Muscle of arm (tissue), 12 donors: ENCODE measurements around the gene MTO1. TPM values are rescaled to one million over a fixed set of nuclear protein-coding genes. Genes with fewer than 3 reads are reported as not detected.
"Not testable (repeated sequence)": the region's sequence is repeated elsewhere in the genome, so short reads cannot be mapped to it uniquely, and the experiment has no call there.

Source experiments
- DNase-seq: peaks from one replicate; pipeline ENCODE4 v3.0.0-alpha.2; 2013
- polyA plus RNA-seq, 12 donors: library from polyadenylated mRNA; unstranded; fragments of 120-200 nt; gene quantifications; one replicate each; pipeline ENCODE4 v1.2.1, GENCODE V29; 2013; ENCODE audit not compliant: insufficient read length in 12 of 12

Gene MTO1
- polyA plus RNA-seq, 12 donors, result 12.3 to 23.6 (median 21.0) TPM; not detected in 1

- peak; percentile 93 for DNase-seq
Measured at GRCh38 chr6:73521351-73521985, 59.9 kb downstream of the MTO1 start.

- peak; percentile 68 for DNase-seq
Measured at GRCh38 chr6:73523434-73524123, 62.0 kb downstream of the MTO1 start.

- no peak for DNase-seq
Measured at GRCh38 chr6:73525546-73526330, 64.2 kb downstream of the MTO1 start.

GRCh38 chr6:73528897-73529296 lies 67.4 kb downstream of the MTO1 start:
- no peak for DNase-seq

- DNase-seq, result no peak
Measured at GRCh38 chr6:73532293-73532692, 70.8 kb downstream of the MTO1 start.

GRCh38 chr6:73534628-73535027 lies 73.1 kb downstream of the MTO1 start:
- no peak for DNase-seq

GRCh38 chr6:73537677-73538076 lies 76.1 kb downstream of the MTO1 start:
- DNase-seq, result no peak

- DNase-seq, result no peak
Measured at GRCh38 chr6:73538116-73538779, 76.7 kb downstream of the MTO1 start.

- DNase-seq, result not testable (repeated sequence)
Measured at GRCh38 chr6:73542481-73542880, 80.9 kb downstream of the MTO1 start.

GRCh38 chr6:73542891-73543290 lies 81.4 kb downstream of the MTO1 start:
- DNase-seq, result no peak

- no peak for DNase-seq
Measured at GRCh38 chr6:73547036-73547435, 85.5 kb downstream of the MTO1 start.

GRCh38 chr6:73548458-73549446 lies 87.2 kb downstream of the MTO1 start:
- no peak for DNase-seq

- DNase-seq, result not testable (repeated sequence)
Measured at GRCh38 chr6:73551115-73551514, 89.6 kb downstream of the MTO1 start.

GRCh38 chr6:73555380-73555949 lies 93.9 kb downstream of the MTO1 start:
- not testable (repeated sequence) for DNase-seq

GRCh38 chr6:73556836-73557235 lies 95.3 kb downstream of the MTO1 start:
- DNase-seq, result no peak

Other genes with a start within 250 kb of the MTO1 start
- under 1 TPM in 4 of 12 donors, not detected in 8; 0.29 to 0.42 (median 0.39) TPM for gene KHDC1L, start 236.2 kb upstream of the MTO1 start, polyA plus RNA-seq
- 1 to 10 TPM in 10 of 12 donors, not detected in 2; 3.6 to 5.4 (median 4.4) TPM for gene KHDC1, start 198.5 kb upstream of the MTO1 start, polyA plus RNA-seq
- not detected for gene DPPA5, start 107.5 kb upstream of the MTO1 start, polyA plus RNA-seq
- gene KHDC3L, start 99.1 kb upstream of the MTO1 start, polyA plus RNA-seq, result not detected
- gene OOEP, start 91.8 kb upstream of the MTO1 start, polyA plus RNA-seq, result under 1 TPM in 3 of 12 donors, not detected in 9; 0.16 to 0.34 (median 0.21) TPM
- gene DDX43, start 66.9 kb upstream of the MTO1 start, polyA plus RNA-seq, result 1 to 10 TPM in 1 of 12 donors, under 1 TPM in 8, not detected in 3; 0.15 to 1.3 (median 0.77) TPM
- gene CGAS, start 9.4 kb upstream of the MTO1 start, polyA plus RNA-seq, result 1 to 10 TPM in 11 of 12 donors, not detected in 1; 4.3 to 9.8 (median 5.1) TPM
- gene EEF1A1, start 59.3 kb downstream of the MTO1 start, polyA plus RNA-seq, result over 10,000 TPM in 11 of 12 donors, 1,000 to 10,000 TPM in 1; 5,408 to 26,661 (median 22,680) TPM
- gene SLC17A5, start 192.3 kb downstream of the MTO1 start, polyA plus RNA-seq, result 10 to 100 TPM in 11 of 12 donors, not detected in 1; 14.1 to 31.8 (median 17.3) TPM
- 10 to 100 TPM in 11 of 12 donors, not detected in 1; 12.5 to 40.6 (median 19.6) TPM for gene CD109, start 234.5 kb downstream of the MTO1 start, polyA plus RNA-seq